Activated CD4-positive, CD25-positive, alpha-beta regulatory T cell treated with anti-CD3 and anti-CD28 coated beads, Interleukin-2, amount 50 U/mL, for 72 hours (primary cell): Measurements from ENCODE around the gene OST4.
"Not testable (repeated sequence)": the region's sequence is repeated elsewhere in the genome, so short reads cannot be mapped to it uniquely, and the experiment has no call there.

Experiments used
- DNase-seq: peaks from one replicate; pipeline ENCODE4 v3.0.0; 2021

OST4 gene

GRCh38 chr2:27078267-27079194, 7.1 kb upstream of the OST4 start, which contains the start of gene EMILIN1:
Gene EMILIN1 (plus strand): TSS chr2:27078615. CDS start chr2:27079066, 451 bp downstream.
- DNase-seq, result no peak

- no peak for DNase-seq
These were observed 5.8 kb upstream of the OST4 start for GRCh38 chr2:27077231-27077630.

- no peak for DNase-seq
These were observed 4.9 kb upstream of the OST4 start for GRCh38 chr2:27076323-27076722.

GRCh38 chr2:27075566-27075871, 4.1 kb upstream of the OST4 start:
- not testable (repeated sequence) for DNase-seq

GRCh38 chr2:27074738-27075565, 3.5 kb upstream of the OST4 start:
- no peak for DNase-seq

- no peak for DNase-seq
These were observed 2.3 kb upstream of the OST4 start for GRCh38 chr2:27073782-27074181.

- no peak for DNase-seq
These were observed 1.5 kb upstream of the OST4 start for GRCh38 chr2:27072920-27073319.

- no peak for DNase-seq
These were observed 756 bp upstream of the OST4 start for GRCh38 chr2:27071990-27072830.

GRCh38 chr2:27070653-27071276, 689 bp downstream of the OST4 start:
- DNase-seq, result no peak

GRCh38 chr2:27069961-27070618, 1.4 kb downstream of the OST4 start:
- no peak for DNase-seq

- DNase-seq, result no peak
These were observed 2.0 kb downstream of the OST4 start for GRCh38 chr2:27069436-27069835.

GRCh38 chr2:27067385-27067784, 4.1 kb downstream of the OST4 start:
- no peak for DNase-seq

- no peak for DNase-seq
These were observed 6.3 kb downstream of the OST4 start for GRCh38 chr2:27065128-27065527.

- DNase-seq, result no peak
These were observed 11.1 kb downstream of the OST4 start for GRCh38 chr2:27060323-27060722.

- no peak for DNase-seq
These were observed 12.2 kb downstream of the OST4 start for GRCh38 chr2:27059141-27059820.

GRCh38 chr2:27058210-27058609, 13.2 kb downstream of the OST4 start:
- no peak for DNase-seq

- no peak for DNase-seq
These were observed 14.3 kb downstream of the OST4 start for GRCh38 chr2:27057184-27057583.

- no peak for DNase-seq
These were observed 16.7 kb downstream of the OST4 start for GRCh38 chr2:27054721-27055120.

GRCh38 chr2:27053776-27054175, 17.7 kb downstream of the OST4 start:
- DNase-seq, result no peak

- no peak for DNase-seq
These were observed 18.1 kb downstream of the OST4 start for GRCh38 chr2:27053321-27053720.

- no peak for DNase-seq
These were observed 19.4 kb downstream of the OST4 start for GRCh38 chr2:27051902-27052645.
